ENCODE results near the gene SPP1.
"Not testable (repeated sequence)": the region's sequence is repeated elsewhere in the genome, so short reads cannot be mapped to it uniquely, and the experiment has no call there.

SPP1 gene

DNA sequence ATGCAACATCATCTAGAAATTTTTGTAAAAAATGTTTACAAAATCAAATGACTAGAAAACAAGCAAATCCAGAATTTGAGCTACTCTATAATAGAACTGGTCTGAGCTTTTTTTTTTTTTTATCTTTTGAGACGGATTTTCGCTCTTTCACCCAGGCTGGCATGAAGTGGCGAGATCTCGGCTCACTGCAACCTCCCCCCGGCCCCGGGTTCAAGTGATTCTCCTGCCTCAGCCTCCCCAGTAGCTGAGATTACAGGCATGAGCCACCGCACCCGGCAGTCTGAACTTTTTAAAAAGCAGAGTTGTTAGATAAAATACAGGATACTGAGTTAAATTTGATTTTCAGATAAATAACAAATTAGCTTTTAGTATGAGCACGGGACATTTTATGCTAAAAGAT is 11.0 kb downstream of the SPP1 start:
- DNase-seq (ENCODE audit: low read depth in 3 of 3): no peak

DNA sequence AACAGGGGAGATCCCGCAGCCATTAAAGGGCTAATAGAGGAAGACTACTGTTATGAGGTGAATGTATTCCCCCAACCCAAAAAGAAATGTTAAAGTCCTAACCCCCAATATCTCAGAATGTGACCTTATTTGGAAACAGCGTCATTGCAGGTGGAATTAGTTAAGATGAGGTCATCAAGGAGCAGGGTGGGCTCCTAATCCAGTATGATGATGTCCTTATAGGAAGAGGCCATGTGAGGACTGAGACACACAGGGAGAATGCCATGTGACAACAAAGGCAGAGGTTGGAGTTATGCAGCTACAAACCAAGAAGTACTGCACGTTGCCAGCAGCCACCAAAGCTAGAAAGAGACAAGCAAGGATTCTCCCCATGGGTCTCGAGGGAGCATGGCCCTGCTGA is 14.3 kb downstream of the SPP1 start:
- DNase-seq (ENCODE audit: low read depth in 3 of 3): no peak

DNA sequence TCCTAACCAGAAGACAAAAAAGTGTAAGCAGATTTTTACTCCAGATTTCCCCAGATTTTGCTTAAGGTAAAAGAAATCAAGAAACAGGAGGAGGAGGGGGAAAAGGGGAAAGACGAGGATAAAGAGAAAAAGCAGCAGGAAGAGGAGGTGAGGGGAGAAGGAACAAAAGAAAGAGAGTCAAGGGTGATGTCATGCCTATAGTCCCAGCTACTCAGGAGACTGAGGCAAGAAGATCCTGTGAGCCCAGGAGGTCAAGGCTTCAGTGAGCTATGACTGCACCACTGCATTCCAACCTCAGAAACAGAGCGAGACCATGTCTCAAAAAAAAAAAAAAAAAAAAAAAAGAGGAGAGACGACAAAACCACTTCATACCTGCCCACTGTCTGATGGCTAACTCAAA is 19.9 kb downstream of the SPP1 start:
- DNase-seq (ENCODE audit: low read depth in 3 of 3): no peak

DNA sequence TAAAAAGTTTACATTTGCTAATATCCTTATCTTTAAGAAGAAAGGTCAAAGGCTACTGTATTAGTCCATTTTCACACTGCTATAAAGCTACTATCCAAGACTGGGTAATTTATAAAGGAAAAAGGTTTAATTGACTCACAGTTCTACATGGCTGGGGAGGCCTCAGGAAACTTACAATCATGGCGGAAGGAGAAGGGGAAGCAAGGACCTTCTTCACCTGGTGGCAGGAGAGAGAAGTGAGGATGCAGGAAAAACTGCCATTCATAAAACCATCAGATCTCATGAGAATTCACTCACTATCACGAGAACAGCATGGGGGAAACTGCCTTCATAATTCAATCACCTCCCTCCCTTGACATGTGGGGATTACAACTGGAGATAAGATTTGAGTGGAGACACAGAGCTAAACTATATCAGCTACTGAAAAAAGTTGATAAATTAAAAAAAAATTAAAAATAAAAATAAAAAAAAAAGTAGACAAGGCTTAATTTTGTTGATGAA is 23.7 kb downstream of the SPP1 start:
- DNase-seq (ENCODE audit: low read depth in 3 of 3): not testable (repeated sequence)

DNA sequence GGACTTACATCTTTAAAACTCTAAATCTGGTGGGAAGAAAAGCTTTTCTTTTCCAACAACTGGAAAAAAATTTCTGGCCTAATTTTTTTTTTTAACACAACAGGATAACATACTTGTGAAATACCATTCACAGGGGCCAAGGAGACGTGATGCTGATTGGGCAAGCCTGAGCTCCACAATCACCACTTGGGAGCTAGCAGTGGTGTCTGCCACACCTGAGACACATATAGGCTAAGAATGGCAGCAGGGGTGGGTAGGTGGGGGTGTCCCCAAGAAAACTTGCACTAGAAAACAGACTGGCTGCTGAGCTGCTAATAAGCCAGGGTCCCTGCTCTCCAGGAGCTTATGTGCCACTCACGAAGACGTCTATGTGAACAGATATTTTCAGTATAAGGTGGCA is 26.4 kb downstream of the SPP1 start:
- no peak for DNase-seq (ENCODE audit: low read depth in 3 of 3)

DNA sequence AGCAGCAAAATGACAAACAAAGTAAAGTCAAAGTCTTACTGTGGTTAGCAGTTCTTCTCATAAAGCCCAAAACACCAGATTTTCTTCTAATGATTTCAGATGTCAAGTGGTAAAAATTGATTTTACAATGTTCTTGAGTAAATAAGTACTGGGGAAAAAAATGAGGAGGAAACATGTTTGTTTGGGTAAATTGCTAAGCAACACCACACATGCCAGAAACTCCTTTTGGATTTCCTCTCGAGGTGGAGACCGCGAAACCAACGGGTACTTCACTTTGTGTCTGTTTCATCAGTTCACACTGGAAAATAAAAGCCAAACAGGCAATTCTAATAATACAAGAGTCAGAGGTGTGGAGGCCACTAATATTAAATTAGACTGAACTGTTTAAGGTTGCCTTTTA is 27.3 kb downstream of the SPP1 start:
- DNase-seq (ENCODE audit: low read depth in 3 of 3): no peak

DNA sequence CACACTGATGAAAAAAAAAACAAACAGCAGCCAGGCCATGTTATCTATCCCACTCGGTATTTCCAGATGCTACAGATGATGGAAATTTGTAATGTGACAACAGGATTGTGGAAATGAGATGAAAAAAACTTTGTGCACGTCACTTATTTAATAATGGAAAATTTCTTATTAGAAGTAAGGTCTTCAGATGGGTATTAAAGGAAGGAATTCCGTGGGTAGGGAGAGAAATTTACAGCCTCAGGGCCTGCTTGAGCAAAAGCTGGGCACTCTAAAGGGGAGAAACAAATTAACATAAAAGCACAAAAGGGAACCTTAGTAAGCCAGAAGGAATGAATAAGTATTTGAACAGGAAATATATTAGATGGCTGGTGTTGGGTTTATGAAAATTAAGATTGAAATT is 27.7 kb downstream of the SPP1 start:
- no peak for DNase-seq (ENCODE audit: low read depth in 3 of 3)

DNA sequence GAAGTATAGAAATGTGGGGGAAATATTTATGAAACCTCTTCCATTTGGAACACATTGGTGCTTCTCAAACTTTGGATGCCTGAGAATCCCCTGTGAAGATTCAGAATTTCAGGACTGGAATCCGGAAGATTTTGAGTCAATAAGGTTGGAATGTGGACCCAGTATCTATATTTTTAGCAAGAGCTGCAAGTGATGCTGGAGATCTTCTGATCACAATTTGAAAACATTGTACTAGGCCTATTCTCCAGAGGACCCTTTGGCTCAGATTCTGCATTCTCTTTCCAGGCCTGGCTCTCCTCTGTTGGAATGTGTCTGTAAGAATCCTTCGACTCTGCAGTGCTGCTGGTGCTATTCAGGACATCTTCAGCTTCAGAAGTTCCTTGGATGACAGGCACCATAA is 29.6 kb downstream of the SPP1 start:
- no peak for DNase-seq (ENCODE audit: low read depth in 3 of 3)

DNA sequence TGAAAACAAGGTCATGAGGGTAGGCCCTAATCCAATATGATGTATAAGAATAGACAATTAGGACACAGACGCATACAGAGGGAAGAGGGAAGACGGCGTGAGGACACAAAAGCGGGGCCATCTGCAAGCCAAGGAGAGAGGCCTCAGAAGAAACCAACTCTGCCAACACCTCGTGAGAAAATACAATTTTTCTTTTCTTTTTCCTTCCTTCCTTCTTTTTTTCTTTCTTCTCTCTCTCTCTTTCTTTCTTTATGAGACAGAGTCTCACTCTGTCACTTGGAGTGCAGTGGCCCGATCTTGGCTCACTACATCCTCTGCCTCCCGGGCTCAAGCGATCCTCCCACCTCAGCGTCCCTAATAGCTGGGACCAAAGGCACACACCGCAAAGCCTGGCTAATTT is 30.4 kb downstream of the SPP1 start:
- DNase-seq (ENCODE audit: low read depth in 3 of 3): no peak

DNA sequence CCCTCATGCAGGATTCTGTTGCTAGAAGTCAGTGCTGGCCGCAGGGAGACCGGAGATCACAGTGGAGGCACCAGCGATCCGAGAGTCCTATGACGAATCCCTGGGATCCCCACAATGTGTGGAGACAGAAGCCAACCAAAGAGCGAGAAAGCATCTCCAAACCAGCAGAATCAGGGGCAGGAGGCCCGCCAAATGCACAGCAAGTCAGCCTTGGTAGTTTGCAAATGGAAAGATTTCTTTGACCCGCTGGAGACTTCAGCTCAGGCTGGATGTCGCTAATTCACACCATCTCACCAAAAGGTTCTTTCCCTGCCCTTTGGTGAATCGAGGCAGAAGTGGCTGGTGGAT is 31.4 kb downstream of the SPP1 start:
- no peak for DNase-seq (ENCODE audit: low read depth in 3 of 3)

DNA sequence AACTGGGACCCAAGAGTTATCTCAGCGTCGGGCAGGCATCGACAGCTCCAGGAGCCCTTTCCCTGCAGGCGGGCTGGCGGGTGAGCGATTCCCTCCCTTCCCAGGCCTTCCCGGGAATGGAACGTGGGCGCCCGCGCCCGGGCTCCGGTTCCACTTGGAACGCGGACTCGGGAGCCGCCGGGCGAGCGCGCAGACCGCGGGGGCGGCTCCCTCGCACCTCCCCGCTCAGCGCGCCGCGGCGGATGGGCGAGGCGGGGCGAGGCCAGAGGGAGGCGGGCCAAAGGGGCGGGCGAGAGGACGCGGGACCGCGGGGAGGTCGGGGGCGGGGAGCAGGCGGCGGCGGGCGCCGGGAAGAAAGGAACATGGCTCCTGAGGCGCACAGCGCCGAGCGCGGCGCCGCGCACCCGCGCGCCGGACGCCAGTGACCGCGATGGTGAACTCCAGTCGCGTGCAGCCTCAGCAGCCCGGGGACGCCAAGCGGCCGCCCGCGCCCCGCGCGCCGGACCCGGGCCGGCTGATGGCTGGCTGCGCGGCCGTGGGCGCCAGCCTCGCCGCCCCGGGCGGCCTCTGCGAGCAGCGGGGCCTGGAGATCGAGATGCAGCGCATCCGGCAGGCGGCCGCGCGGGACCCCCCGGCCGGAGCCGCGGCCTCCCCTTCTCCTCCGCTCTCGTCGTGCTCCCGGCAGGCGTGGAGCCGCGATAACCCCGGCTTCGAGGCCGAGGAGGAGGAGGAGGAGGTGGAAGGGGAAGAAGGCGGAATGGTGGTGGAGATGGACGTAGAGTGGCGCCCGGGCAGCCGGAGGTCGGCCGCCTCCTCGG is 32.0 kb downstream of the SPP1 start, which contains the start of gene PKD2:
PKD2 (plus strand) TSS at position 332 of the 818 bp plus-strand sequence; CDS start at position 431, 99 bp downstream.
- DNase-seq (ENCODE audit: low read depth in 3 of 3): peak; percentile 40 to 83 (median 70)

DNA sequence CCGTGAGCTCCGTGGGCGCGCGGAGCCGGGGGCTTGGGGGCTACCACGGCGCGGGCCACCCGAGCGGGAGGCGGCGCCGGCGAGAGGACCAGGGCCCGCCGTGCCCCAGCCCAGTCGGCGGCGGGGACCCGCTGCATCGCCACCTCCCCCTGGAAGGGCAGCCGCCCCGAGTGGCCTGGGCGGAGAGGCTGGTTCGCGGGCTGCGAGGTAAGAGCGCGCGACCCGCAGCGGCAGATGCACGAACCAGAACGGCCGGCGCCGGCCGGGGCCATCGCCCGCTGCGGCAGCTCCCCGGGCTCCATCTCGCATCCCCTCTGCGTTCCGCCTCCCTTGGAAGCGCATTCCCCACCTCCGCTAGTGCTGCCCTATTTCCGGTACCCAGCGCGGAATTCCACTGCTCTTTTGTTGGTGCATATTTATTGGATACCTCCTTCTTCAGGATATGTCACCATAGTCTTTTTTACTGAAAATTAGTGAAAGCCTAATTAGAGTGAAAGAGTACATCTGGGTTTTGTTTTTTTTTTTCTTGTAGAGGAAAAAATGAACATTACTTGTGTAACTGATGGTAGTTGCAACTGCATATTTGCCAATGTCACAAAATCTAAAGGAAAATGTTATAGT is 32.7 kb downstream of the SPP1 start:
- peak in 1 of 3 experiments; percentile 32 for DNase-seq (ENCODE audit: low read depth in 3 of 3)

DNA sequence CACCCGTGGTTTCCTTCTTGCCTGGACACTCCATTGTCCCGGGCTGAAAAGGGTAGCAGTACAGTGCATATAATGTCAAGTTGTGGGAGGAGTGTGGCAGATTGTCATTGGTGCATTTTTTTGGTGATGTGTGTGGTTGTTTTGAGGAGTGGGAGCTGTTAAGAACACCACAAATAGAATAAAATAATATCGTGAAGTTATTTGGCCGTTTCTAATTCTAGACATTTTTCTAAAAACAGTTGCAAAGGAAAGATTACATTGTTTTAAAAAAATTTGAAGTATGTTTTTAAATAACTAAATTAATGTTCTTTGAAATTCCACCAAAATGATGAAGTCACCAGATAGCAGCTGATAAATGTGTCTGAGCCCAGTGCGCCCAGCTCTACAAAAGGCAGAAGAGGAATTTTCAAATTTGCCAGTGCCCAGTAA is 33.2 kb downstream of the SPP1 start:
- DNase-seq (ENCODE audit: low read depth in 3 of 3): no peak

DNA sequence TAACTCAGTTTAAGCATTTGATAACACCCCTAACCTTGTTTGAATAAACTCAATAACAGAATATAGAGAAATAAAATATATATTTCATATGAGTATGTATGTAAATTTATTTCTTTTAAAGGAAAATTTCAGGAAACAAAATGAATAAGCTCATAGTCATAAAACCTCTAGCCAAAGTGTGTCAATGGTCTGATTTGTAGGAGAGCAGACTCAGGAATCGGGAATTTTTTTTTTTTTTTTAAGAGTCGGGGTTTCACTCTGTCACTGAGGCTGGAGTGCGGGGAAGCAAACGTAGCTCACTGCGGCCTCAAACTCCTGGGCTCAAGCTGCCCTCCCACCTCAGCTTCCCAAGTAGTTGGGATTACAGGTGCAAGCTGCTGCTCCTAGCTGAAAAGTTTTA is 34.4 kb downstream of the SPP1 start:
- no peak for DNase-seq (ENCODE audit: low read depth in 3 of 3)

DNA sequence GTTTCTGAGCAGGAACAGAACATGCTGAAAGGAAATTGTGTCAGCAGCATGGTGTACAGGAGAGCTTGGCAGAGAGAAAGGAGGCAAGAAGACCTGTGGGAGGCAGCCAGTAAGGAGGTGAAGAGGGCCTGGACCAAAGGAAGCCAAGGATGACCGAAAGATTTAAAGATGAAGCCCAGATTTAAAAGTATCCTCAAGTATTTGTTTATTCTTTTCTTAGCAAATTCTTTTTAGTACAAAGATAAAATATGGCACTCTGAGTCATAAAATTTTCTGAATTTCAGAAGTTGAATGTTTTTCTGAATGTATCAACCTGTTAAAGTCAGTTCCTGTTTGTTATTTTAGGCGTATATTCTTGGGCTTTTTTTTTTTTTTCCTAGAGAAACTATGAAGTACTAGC is 35.5 kb downstream of the SPP1 start:
- DNase-seq (ENCODE audit: low read depth in 3 of 3): no peak

DNA sequence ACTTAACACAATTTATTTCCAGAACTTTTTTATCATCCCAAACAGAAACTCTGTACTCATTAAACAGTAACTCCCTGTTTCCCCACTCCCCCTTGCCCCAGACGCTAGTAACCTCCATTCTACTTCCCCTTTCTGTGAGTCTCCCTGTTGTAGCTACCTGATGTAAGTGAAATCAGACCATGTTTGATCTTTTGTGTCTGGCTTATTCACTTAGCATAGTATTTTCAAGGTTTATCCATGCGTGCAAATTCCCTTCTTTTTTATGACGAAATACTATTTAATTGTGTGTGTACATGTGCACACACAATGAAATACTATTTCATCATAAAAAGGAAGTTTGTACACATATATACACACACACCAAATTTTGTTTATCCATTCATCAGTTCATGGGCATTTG is 37.1 kb downstream of the SPP1 start:
- no peak for DNase-seq (ENCODE audit: low read depth in 3 of 3)

DNA sequence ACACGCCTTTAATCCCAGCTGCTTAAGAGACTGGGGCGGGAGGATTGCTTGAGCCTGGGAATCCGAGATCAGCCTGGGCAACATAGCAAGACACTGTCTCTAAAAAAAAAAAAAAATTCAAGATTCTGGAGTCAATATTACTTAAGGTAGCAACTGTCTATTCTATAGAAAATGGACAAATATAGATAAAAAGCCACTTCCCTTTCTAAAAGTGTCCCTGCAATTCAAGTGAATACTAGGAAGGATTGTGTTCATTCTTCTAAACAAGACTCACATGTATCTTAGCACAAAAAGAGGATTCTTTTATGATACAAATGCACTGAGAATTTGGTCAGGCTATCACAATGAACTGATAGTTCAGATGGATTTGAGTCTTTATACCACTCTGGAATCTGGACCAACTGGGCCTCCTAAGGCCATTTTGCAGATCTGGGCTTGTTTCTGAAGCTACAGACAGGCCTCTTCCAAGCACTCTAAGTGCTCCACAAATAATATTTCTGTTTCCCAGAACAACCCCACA is 38.9 kb downstream of the SPP1 start:
- no peak for DNase-seq (ENCODE audit: low read depth in 3 of 3)

DNA sequence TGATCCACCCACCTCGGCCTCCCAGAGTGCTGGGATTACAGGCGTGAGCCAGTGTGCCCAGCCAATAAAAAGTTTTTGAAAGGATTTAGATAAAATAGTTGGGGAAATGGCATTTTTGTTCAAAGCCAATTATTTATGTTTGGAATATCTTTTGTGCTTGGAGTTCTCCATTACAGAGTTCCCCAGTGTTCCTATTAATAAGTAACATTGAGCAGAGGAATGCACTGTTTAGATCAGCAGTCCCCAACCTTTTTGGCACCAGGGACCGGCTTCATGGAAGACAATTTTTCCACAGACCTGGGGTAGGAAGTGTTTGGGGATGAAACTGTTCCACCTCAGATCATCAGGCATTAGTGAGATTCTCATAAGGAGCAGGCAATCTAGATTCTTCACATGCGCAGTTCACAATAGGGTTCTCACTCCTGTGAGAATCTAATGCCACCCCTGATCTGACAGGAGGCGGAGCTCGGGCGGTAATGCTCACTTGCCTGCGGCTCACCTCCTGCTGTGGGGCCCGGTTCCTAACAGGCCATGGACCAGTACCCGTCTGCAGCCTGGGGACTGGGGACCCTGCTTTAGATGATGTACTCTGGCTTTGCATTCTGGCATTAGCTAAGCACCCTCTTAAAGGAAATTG is 40.3 kb downstream of the SPP1 start:
- DNase-seq (ENCODE audit: low read depth in 3 of 3): no peak

DNA sequence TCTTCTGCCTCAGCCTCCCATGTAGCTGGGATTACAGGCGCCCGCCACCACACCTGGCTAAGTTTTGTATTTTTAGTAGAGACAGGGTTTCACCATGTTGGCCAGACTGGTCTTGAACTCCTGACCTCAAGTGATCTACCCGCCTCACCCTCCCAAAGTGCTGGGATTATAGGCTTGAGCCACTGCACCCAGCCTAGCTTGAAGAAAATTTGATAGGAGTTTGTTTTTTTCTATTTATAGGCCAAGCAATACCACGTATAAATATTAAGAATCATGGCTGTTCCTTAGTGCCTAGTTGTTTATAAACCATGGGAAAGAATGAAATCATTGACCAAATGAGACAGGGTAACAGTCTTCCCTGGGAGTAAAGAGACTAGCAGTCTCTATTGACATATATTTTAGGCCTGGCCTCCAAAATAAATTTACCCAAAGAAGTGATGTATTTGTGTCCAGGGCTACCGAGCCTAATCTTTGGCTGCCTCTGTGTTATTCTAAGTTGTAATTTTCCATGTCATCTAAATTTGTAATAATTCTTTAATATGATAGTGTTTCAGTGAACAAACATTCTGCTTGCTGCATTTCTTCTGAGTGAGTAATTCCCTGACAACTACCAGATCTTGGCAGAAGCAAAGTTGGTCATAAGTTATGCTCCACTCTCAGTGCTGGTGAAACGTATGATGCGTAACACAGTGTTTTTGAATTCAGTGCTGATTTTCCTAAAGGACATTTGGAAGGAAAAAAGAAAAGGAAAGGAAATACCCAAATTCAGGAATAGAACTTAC is 42.2 kb downstream of the SPP1 start:
- no peak for DNase-seq (ENCODE audit: low read depth in 3 of 3)

DNA sequence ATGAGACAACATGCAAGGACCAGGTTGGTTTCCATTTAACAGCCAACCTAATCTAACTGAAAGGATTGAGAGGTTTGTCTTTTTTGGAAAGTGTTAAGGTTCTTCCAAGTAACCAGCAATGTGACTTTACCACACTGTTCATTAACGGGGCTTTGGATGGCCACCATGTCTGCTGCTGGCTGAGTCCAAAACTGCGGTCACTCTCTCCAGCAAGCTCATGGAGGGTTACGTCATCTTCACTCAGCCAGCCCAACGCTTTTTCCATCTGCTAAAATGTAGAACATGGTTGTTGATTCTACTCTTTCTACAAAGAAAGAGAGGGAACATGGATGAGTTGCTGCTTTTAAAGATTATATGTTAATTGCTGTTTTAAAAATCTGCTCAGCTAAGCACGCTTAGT is 43.0 kb downstream of the SPP1 start:
- no peak for DNase-seq (ENCODE audit: low read depth in 3 of 3)

DNA sequence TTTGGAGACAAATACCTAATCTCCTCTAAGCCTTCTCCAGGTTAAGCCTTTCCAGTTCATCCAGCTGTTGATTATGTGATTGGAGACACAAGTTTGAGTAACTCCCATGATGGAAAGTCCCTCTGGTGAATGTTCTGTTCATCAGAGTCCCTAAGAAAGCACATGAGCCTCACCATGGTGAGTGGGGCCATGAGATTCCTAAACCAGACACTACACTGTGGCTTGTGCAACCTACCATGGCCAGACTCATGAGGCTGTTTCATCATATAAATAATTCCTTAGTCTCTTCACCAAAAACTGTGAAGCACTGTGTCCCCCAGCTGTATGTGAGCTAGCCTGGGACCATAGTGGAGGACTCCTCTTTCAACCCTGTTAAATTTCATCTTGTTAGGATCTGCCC is 46.3 kb downstream of the SPP1 start:
- DNase-seq (ENCODE audit: low read depth in 3 of 3): no peak

DNA sequence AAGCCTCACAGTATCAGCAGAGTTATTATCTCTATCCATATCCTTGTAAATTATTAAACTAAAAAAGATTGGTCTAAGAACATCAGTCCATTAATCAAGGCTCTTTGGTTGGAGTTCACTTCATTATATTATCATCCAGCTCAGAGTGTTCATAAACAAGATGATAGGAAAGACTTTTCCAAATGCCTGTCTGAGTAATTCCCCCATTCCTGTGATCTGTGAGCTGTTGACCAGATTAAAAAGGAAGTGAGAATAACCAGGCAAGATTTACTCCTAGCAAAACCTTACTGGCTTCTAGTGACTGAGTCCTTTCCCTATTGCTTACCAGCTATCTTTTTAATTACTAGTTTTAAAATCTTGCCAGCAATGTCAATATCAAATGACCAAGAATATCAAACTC is 46.8 kb downstream of the SPP1 start:
- no peak for DNase-seq (ENCODE audit: low read depth in 3 of 3)
